Liver (tissue), 9 donors: ENCODE measurements around the gene H2BK1. TPM values are rescaled to one million over a fixed set of nuclear protein-coding genes. Genes with fewer than 3 reads are reported as not detected.

Experiments
- DNase-seq: peaks from one replicate; pipeline ENCODE4 v3.0.0-alpha.2; 2017; ENCODE audit warnings: low spot score
- H3K27ac ChIP-seq, 2 donors: one replicate each; pipeline ENCODE4 v1.7.0; 2013; ENCODE audit warnings: inconsistent platforms in 2 of 2, low read length in 2 of 2, control low read depth in 1 of 2, low read depth in 1 of 2, mild to moderate bottlenecking in 1 of 2
- H3K27me3 ChIP-seq, 4 donors: one replicate each; pipeline versions ENCODE4 v1.6.1 to v1.7.0; 2013; ENCODE audit warnings: low read length in 3 of 4, inconsistent platforms in 1 of 4, mild to moderate bottlenecking in 1 of 4, moderate library complexity in 1 of 4; ENCODE audit not compliant: control insufficient read depth in 4 of 4, insufficient read depth in 4 of 4
- H3K36me3 ChIP-seq, 4 donors: one replicate each; pipeline versions ENCODE4 v1.6.1 to v1.7.0; 2013; ENCODE audit warnings: low read length in 3 of 4, mild to moderate bottlenecking in 3 of 4, low read depth in 1 of 4, moderate library complexity in 1 of 4; ENCODE audit not compliant: control insufficient read depth in 4 of 4, insufficient read depth in 3 of 4
- H3K4me1 ChIP-seq, 4 donors: one replicate each; pipeline versions ENCODE4 v1.6.1 to v1.7.0; 2013; ENCODE audit warnings: low read length in 3 of 4, mild to moderate bottlenecking in 3 of 4, moderate library complexity in 1 of 4; ENCODE audit not compliant: control insufficient read depth in 4 of 4, insufficient read depth in 4 of 4
- H3K4me3 ChIP-seq, 3 donors: one replicate each; pipeline versions ENCODE4 v1.6.1 to v1.7.0; 2013; ENCODE audit warnings: low read length in 3 of 3, control low read depth in 1 of 3, low read depth in 1 of 3, mild to moderate bottlenecking in 1 of 3
- H3K9ac ChIP-seq, 2 donors: one replicate each; pipeline ENCODE4 v1.7.0; 2013; ENCODE audit warnings: low read length in 2 of 2, mild to moderate bottlenecking in 2 of 2, moderate library complexity in 2 of 2, control low read depth in 1 of 2, low read depth in 1 of 2
- H3K9me3 ChIP-seq, 4 donors: one replicate each; pipeline versions ENCODE4 v1.6.1 to v1.7.0; 2013; ENCODE audit warnings: low read length in 3 of 4; ENCODE audit not compliant: control insufficient read depth in 4 of 4
- EGR1 ChIP-seq, 2 donors: IDR thresholded peaks; 2 replicates each; pipeline ENCODE4 v1.6.1; 2016 to 2018; ENCODE audit warnings: antibody characterized with exemption in 2 of 2, low read depth in 2 of 2
- FOXA1 ChIP-seq: IDR thresholded peaks from 2 replicates; pipeline ENCODE4 v1.6.1; 2016; ENCODE audit warnings: antibody characterized with exemption
- FOXA2 ChIP-seq: IDR thresholded peaks from 2 replicates; pipeline ENCODE4 v1.6.1; 2016; ENCODE audit warnings: antibody characterized with exemption
- GABPA ChIP-seq, 2 donors: IDR thresholded peaks in 1 of 2; conservative IDR thresholded peaks in 1 of 2; 2 replicates each; pipeline ENCODE4 v1.6.1; 2016; ENCODE audit warnings: antibody characterized with exemption in 2 of 2, mild to moderate bottlenecking in 1 of 2, moderate library complexity in 1 of 2
- HNF4A ChIP-seq, 2 donors: conservative IDR thresholded peaks; 2 replicates each; pipeline ENCODE4 v1.6.1; 2016; ENCODE audit warnings: antibody characterized with exemption in 2 of 2, mild to moderate bottlenecking in 2 of 2
- HNF4G ChIP-seq: IDR thresholded peaks from 2 replicates; pipeline ENCODE4 v1.6.1; 2016; ENCODE audit warnings: antibody characterized with exemption
- JUND ChIP-seq, 2 donors: IDR thresholded peaks; 2 replicates each; pipeline ENCODE4 v1.6.1; 2016; ENCODE audit warnings: antibody characterized with exemption in 2 of 2
- NR2F2 ChIP-seq: IDR thresholded peaks from 2 replicates; pipeline ENCODE4 v1.6.1; 2016; ENCODE audit warnings: antibody characterized with exemption
- RAD21 ChIP-seq, 2 donors: IDR thresholded peaks; 2 replicates each; pipeline ENCODE4 v1.6.1; 2016; ENCODE audit warnings: antibody characterized with exemption in 2 of 2, mild to moderate bottlenecking in 2 of 2
- RXRA ChIP-seq, 2 donors: IDR thresholded peaks; 2 replicates each; pipeline ENCODE4 v1.6.1; 2017 to 2018; ENCODE audit warnings: antibody characterized with exemption in 2 of 2, mild to moderate bottlenecking in 1 of 2
- SP1 ChIP-seq: IDR thresholded peaks from 2 replicates; pipeline ENCODE4 v1.6.1; 2018; ENCODE audit warnings: antibody characterized with exemption, mild to moderate bottlenecking
- TAF1 ChIP-seq: conservative IDR thresholded peaks from 2 replicates; pipeline ENCODE4 v1.6.1; 2016; ENCODE audit warnings: antibody characterized with exemption, mild to moderate bottlenecking
- YY1 ChIP-seq: IDR thresholded peaks from 2 replicates; pipeline ENCODE4 v1.6.1; 2016; ENCODE audit warnings: antibody characterized with exemption, mild to moderate bottlenecking
- WGBS: extraction: QIAGEN DNeasy Blood & Tissue Kit; methylation state at CpG from one replicate; pipeline ENCODE4 v1.1.7; 2013; 5-methylcytosine and 5-hydroxymethylcytosine counted together
- polyA plus RNA-seq, 2 donors: library from polyadenylated mRNA; stranded (reverse) in 1 of 2; unstranded in 1 of 2; fragments of 200-250 nt in 1 of 2; fragments of >200 nt in 1 of 2; fragmentation: Nextera tagmentation in 1 of 2; extraction: Ambion mirVana in 1 of 2; gene quantifications; one replicate each; pipeline versions ENCODE4 v1.2.1 to v1.2.3, GENCODE V29; 2013 to 2015
- total RNA-seq, 2 donors: library from RNA; depleted of rRNA; stranded (reverse); fragments of >200 nt; gene quantifications; one replicate each; pipeline ENCODE4 v1.2.3, GENCODE V29; 2014
- TF ChIP-seq, protein P1 (sequence below): IDR thresholded peaks from 2 replicates; pipeline ENCODE4 v1.6.1; 2016; ENCODE audit warnings: antibody characterized with exemption
- TF ChIP-seq, protein P2 (sequence below): IDR thresholded peaks from 2 replicates; pipeline ENCODE4 v1.6.1; 2016; ENCODE audit warnings: antibody characterized with exemption, mild to moderate bottlenecking
- TF ChIP-seq, protein P3 (sequence below): IDR thresholded peaks from 2 replicates; pipeline ENCODE4 v1.6.1; 2016; ENCODE audit warnings: antibody characterized with exemption
- TF ChIP-seq, protein P4 (sequence below): fragments of 150-350 bp; IDR thresholded peaks from 2 replicates; pipeline ENCODE4 v1.5.1; 2017; ENCODE audit warnings: improper control_type of control experiment, low read depth, low read length; ENCODE audit not compliant: missing input control
- TF ChIP-seq, protein P5 (sequence below): IDR thresholded peaks from 2 replicates; pipeline ENCODE4 v1.6.1; 2016; ENCODE audit warnings: antibody characterized with exemption
- donor health status: healthy.
- donor health status: healthy.
- donor health status: healthy.
- donor health status: healthy.
- donor health status: healthy.

Gene H2BK1
- total and polyA plus RNA-seq, 4 donors = not detected

DNA sequence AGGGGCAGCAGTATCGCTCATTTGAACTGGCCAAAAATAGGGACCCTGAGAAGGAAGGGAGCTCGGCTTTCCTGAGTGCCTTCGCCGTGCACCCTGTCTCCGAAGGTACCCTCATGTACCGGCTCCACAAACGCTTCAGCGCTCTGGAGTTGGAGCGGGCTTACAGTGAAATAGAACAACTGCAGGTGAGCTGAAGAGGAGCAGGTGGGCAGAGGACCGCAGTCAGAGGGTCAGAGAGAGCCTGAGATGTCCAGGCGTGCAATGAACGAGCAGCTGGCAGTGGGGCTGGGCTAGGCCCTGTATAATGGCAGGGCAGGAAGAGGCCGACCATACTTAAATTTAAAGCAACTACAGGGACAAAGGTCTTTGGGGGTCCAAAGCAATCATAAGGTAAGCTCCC lies 26.1 kb upstream of the H2BK1 start:
- Histone ChIP-seq H3K9me3 (no peaks in the 10 kb centered on the region), H3K36me3 (peaks cover 2 to 27% (median 10%) of the 10 kb centered on the region in 4 donors), H3K27me3 (no peaks in the 10 kb centered on the region), H3K4me1 (peaks cover 0 to 23% (median 18%) of the 10 kb centered on the region in 4 donors), H3K27ac (no peak overlapping the region), H3K4me3 (no peak overlapping the region), H3K9ac (no peak overlapping the region)
- DNase-seq = no peak
- WGBS = 95% methylated on average over 13 of the region's 13 CpGs
- no peak for TF ChIP-seq FOXA2
- TF ChIP-seq SP1 = no peak
- TF ChIP-seq GABPA (IDR thresholded peaks at IDR 0.05 in 1 of 2, conservative IDR thresholded peaks at IDR 0.05 in 1 of 2) = no peak
- no peak for TF ChIP-seq NR2F2
- TF ChIP-seq HNF4A (conservative IDR thresholded peaks at IDR 0.05) = no peak
- TF ChIP-seq FOXA1 = no peak
- TF ChIP-seq, protein P1, sequence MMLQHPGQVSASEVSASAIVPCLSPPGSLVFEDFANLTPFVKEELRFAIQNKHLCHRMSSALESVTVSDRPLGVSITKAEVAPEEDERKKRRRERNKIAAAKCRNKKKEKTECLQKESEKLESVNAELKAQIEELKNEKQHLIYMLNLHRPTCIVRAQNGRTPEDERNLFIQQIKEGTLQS = no peak
- TF ChIP-seq RAD21 (IDR thresholded peaks at IDR 0.05) = no peak
- TF ChIP-seq YY1 = no peak
- TF ChIP-seq, protein P2, sequence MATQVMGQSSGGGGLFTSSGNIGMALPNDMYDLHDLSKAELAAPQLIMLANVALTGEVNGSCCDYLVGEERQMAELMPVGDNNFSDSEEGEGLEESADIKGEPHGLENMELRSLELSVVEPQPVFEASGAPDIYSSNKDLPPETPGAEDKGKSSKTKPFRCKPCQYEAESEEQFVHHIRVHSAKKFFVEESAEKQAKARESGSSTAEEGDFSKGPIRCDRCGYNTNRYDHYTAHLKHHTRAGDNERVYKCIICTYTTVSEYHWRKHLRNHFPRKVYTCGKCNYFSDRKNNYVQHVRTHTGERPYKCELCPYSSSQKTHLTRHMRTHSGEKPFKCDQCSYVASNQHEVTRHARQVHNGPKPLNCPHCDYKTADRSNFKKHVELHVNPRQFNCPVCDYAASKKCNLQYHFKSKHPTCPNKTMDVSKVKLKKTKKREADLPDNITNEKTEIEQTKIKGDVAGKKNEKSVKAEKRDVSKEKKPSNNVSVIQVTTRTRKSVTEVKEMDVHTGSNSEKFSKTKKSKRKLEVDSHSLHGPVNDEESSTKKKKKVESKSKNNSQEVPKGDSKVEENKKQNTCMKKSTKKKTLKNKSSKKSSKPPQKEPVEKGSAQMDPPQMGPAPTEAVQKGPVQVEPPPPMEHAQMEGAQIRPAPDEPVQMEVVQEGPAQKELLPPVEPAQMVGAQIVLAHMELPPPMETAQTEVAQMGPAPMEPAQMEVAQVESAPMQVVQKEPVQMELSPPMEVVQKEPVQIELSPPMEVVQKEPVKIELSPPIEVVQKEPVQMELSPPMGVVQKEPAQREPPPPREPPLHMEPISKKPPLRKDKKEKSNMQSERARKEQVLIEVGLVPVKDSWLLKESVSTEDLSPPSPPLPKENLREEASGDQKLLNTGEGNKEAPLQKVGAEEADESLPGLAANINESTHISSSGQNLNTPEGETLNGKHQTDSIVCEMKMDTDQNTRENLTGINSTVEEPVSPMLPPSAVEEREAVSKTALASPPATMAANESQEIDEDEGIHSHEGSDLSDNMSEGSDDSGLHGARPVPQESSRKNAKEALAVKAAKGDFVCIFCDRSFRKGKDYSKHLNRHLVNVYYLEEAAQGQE = no peak
- TF ChIP-seq, protein P3, sequence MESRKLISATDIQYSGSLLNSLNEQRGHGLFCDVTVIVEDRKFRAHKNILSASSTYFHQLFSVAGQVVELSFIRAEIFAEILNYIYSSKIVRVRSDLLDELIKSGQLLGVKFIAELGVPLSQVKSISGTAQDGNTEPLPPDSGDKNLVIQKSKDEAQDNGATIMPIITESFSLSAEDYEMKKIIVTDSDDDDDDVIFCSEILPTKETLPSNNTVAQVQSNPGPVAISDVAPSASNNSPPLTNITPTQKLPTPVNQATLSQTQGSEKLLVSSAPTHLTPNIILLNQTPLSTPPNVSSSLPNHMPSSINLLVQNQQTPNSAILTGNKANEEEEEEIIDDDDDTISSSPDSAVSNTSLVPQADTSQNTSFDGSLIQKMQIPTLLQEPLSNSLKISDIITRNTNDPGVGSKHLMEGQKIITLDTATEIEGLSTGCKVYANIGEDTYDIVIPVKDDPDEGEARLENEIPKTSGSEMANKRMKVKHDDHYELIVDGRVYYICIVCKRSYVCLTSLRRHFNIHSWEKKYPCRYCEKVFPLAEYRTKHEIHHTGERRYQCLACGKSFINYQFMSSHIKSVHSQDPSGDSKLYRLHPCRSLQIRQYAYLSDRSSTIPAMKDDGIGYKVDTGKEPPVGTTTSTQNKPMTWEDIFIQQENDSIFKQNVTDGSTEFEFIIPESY = no peak
- no peak for TF ChIP-seq HNF4G
- TF ChIP-seq JUND (IDR thresholded peaks at IDR 0.05) = no peak
- no peak for TF ChIP-seq RXRA (IDR thresholded peaks at IDR 0.05)
- TF ChIP-seq, protein P4, sequence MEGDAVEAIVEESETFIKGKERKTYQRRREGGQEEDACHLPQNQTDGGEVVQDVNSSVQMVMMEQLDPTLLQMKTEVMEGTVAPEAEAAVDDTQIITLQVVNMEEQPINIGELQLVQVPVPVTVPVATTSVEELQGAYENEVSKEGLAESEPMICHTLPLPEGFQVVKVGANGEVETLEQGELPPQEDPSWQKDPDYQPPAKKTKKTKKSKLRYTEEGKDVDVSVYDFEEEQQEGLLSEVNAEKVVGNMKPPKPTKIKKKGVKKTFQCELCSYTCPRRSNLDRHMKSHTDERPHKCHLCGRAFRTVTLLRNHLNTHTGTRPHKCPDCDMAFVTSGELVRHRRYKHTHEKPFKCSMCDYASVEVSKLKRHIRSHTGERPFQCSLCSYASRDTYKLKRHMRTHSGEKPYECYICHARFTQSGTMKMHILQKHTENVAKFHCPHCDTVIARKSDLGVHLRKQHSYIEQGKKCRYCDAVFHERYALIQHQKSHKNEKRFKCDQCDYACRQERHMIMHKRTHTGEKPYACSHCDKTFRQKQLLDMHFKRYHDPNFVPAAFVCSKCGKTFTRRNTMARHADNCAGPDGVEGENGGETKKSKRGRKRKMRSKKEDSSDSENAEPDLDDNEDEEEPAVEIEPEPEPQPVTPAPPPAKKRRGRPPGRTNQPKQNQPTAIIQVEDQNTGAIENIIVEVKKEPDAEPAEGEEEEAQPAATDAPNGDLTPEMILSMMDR = no peak
- no peak for TF ChIP-seq EGR1 (IDR thresholded peaks at IDR 0.05; ENCODE audit: low read depth in 2 of 2)
- TF ChIP-seq, protein P5, sequence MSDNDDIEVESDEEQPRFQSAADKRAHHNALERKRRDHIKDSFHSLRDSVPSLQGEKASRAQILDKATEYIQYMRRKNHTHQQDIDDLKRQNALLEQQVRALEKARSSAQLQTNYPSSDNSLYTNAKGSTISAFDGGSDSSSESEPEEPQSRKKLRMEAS = no peak
- no peak for TF ChIP-seq TAF1
